K562 (cell line): ENCODE measurements around the gene NDOR1. TPM values are rescaled to one million over a fixed set of nuclear protein-coding genes. Genes with fewer than 3 reads are reported as not detected.

Experiments
- C11orf30 ChIP-seq: fragments of 450-650 bp; IDR thresholded peaks from 2 replicates; pipeline ENCODE4 v1.6.1; 2016; ENCODE audit warnings: low read depth, mild to moderate bottlenecking
- CBX3 ChIP-seq, 2 experiments: IDR thresholded peaks; 1 replicate in 1 of 2; 2 replicates in 1 of 2; pipeline ENCODE4 v1.6.1; 2012; ENCODE audit warnings: inconsistent platforms in 2 of 2, low read length in 2 of 2, borderline replicate concordance in 1 of 2, control low read depth in 1 of 2
- E2F1 ChIP-seq: sonication (generic); formaldehyde crosslinking; IDR thresholded peaks from 2 replicates; pipeline ENCODE4 v1.8.1; 2023; ENCODE audit warnings: mild to moderate bottlenecking, missing genetic modification reagents, moderate library complexity
- E2F8 ChIP-seq: fragments of 450-650 bp; IDR thresholded peaks from 2 replicates; pipeline ENCODE4 v1.7.1; 2018; ENCODE audit warnings: mild to moderate bottlenecking, low read depth; ENCODE audit not compliant: partially characterized antibody
- FOXO4 ChIP-seq: fragments of 450-650 bp; formaldehyde crosslinking; IDR thresholded peaks from 2 replicates; pipeline ENCODE4 v1.4.0; 2020; ENCODE audit warnings: mild to moderate bottlenecking, moderate library complexity
- GATAD2A ChIP-seq: fragments of 450-650 bp; IDR thresholded peaks from 2 replicates; pipeline ENCODE4 v1.6.1; 2017
- GTF2F1 ChIP-seq: IDR thresholded peaks from 2 replicates; pipeline ENCODE4 v1.6.1; 2011; ENCODE audit warnings: low read depth, low read length, improper control_type of control experiment
- GTF3C2 ChIP-seq: IDR thresholded peaks from 3 replicates; pipeline ENCODE4 v1.6.1; 2011; ENCODE audit warnings: borderline replicate concordance, mild to moderate bottlenecking, moderate library complexity; ENCODE audit not compliant: insufficient read length; ENCODE audit errors: extremely low read depth
- HNRNPL ChIP-seq: fragments of 200-400 bp; formaldehyde crosslinking; IDR thresholded peaks from 2 replicates; pipeline ENCODE4 v1.6.1; 2017; ENCODE audit warnings: low read depth, mild to moderate bottlenecking, low read length
- NEUROD1 ChIP-seq: fragments of 150-350 bp; IDR thresholded peaks from 2 replicates; pipeline ENCODE4 v1.6.1; 2014; ENCODE audit warnings: borderline replicate concordance, low read length, low read depth; ENCODE audit not compliant: partially characterized antibody
- NR4A1 ChIP-seq, 2 experiments: fragments of 250-450 bp in 1 of 2; fragments of 450-650 bp in 1 of 2; sonication (Bioruptor Pico) in 1 of 2; IDR thresholded peaks; 2 replicates each; pipeline versions ENCODE4 v1.4.0 to v1.6.1; 2016 to 2020; ENCODE audit warnings: mild to moderate bottlenecking in 2 of 2, missing compliant biosample characterization in 1 of 2, missing genetic modification characterization in 1 of 2, moderate library complexity in 1 of 2
- RHOXF2B ChIP-seq: fragments of 250-450 bp; sonication (Bioruptor Pico); conservative IDR thresholded peaks from 2 replicates; pipeline ENCODE4 v1.5.1; 2021
- ZHX1 ChIP-seq: fragments of 150-350 bp; conservative IDR thresholded peaks from 2 replicates; pipeline ENCODE4 v1.6.1; 2014; ENCODE audit warnings: low read length
- ZKSCAN8 ChIP-seq: fragments of 200-800 bp; sonication (Bioruptor generic); IDR thresholded peaks from 2 replicates; pipeline ENCODE4 v1.6.1; 2016; ENCODE audit warnings: missing genetic modification characterization, missing compliant biosample characterization
- polyA plus RNA-seq, 8 experiments: library from polyadenylated mRNA; depleted of rRNA in 4 of 8; stranded (reverse) in 5 of 8; unstranded in 3 of 8; fragments of >200 nt; fragmentation: Nextera tagmentation in 2 of 8; fragmentation: Illumina TruSeq in 1 of 8; extraction: Ambion mirVana in 2 of 8; extraction: Trizol in 1 of 8; gene quantifications; 2 replicates each; pipeline versions ENCODE4 v1.2.1 to v1.2.3, GENCODE V29; 2011 to 2014; ENCODE audit warnings: inconsistent platforms in 1 of 8, missing spikeins in 1 of 8
- total RNA-seq, 7 experiments: library from RNA; depleted of rRNA in 6 of 7; stranded (reverse); fragments of >200 nt in 6 of 7; fragmentation: Illumina TruSeq in 2 of 7; extraction: Trizol in 2 of 7; gene quantifications; 2 replicates each; pipeline versions ENCODE4 v1.2.1 to v1.2.3, GENCODE V29; 2011 to 2021; ENCODE audit warnings: low replicate concordance in 1 of 7

NDOR1 gene
- total and polyA plus RNA-seq, 9 of the 15 experiments (the other 6 are each of a cell fraction or from before 2014, with no cell fraction given): 0.06 to 36.9 (median 6.9) TPM

GRCh38 chr9:137200311-137201204 lies 4.9 kb upstream of the NDOR1 start, which contains the start of gene TPRN (continued):
- TF ChIP-seq GTF3C2: no peak
- no peak for TF ChIP-seq E2F1 (CRISPR knock-in tag)
- no peak for TF ChIP-seq GATAD2A
- no peak for TF ChIP-seq CBX3 (IDR thresholded peaks at IDR 0.05; ENCODE audit: borderline replicate concordance in 1 of 2, low read length in 2 of 2)
- no peak for TF ChIP-seq ZKSCAN8 (CRISPR knock-in tag)
- no peak for TF ChIP-seq NR4A1 (CRISPR knock-in tag; IDR thresholded peaks at IDR 0.05)
- TF ChIP-seq NR4A1 (tag; IDR thresholded peaks at IDR 0.05): no peak
- TF ChIP-seq NEUROD1: peak; percentile 94
- TF ChIP-seq E2F8: peak; percentile 66
- peak; percentile 51; the same call in 1 of the 2 replicates for TF ChIP-seq GTF2F1
- TF ChIP-seq FOXO4 (CRISPR knock-in tag): no peak
- TF ChIP-seq ZHX1: no peak
- no peak; the same call in 1 of the 2 replicates for TF ChIP-seq C11orf30
- no peak for TF ChIP-seq RHOXF2B (CRISPR knock-in tag)
- TF ChIP-seq HNRNPL: 0 out of 2 replicates have a peak, but pooled peaks have one; percentile 19
